K562 (cell line): ENCODE data around the gene MANBA. TPM values are rescaled to one million over a fixed set of nuclear protein-coding genes. Genes with fewer than 3 reads are reported as not detected.

Experiments
- ATAC-seq: fragments of 200-7000 bp; cut with Tn5 transposase; 3 replicates; pipeline ENCODE4 v1.9.1; 2020; ENCODE audit warnings: moderate library complexity
- BruUV-seq: library from RNA; stranded (reverse); fragments of 400-500 nt; replicated peaks from 2 replicates; lab custom pipeline; 2021; lab: Mats Ljungman, UMichigan
- CTCF ChIA-PET: fragments of 300-600 bp; formaldehyde crosslinking; extraction: SDS; loops from one replicate; lab custom pipeline; 2021; ENCODE audit warnings: low intra/inter-chr PET ratio; lab: Yijun Ruan, JAX
- POLR2A ChIA-PET: fragments of 300-600, 350-650 bp; sonication (Branson Sonifier 250); formaldehyde crosslinking; extraction: SDS; loops from one replicate; lab custom pipeline; 2021; ENCODE audit warnings: antibody characterized with exemption, inconsistent platforms; lab: Yijun Ruan, JAX
- DNase-seq, 4 experiments: peaks; one replicate each; pipeline versions ENCODE4 v3.0.0 to v3.0.0-alpha.2; 2011 to 2018; ENCODE audit warnings: low spot score in 3 of 4, mixed read lengths in 3 of 4; ENCODE audit errors: extremely low read depth in 1 of 4
- FAIRE-seq: peaks from 2 replicates; lab custom pipeline; 2011; peaks lifted over from hg19 to GRCh38; lab: Jason Lieb, UNC
- H2AFZ ChIP-seq: 2 replicates; pipeline ENCODE4 v1.6.0; 2011; ENCODE audit warnings: low read depth, low read length, control low read depth, inconsistent platforms
- H3K27ac ChIP-seq: fragments of 200-600 bp; 3 replicates; pipeline ENCODE4 v1.8.0; 2011; ENCODE audit warnings: low read depth, mild to moderate bottlenecking, control low read depth, inconsistent platforms, low read length, moderate library complexity, mixed read lengths; ENCODE audit errors: extremely low read depth
- H3K27me3 ChIP-seq, 2 experiments: fragments of 300-600 bp in 1 of 2; 2 replicates in 1 of 2; 3 replicates in 1 of 2; pipeline versions ENCODE4 v1.6.0 to v1.8.0; 2011; ENCODE audit warnings: inconsistent platforms in 2 of 2, low read length in 2 of 2, mild to moderate bottlenecking in 1 of 2, mixed read lengths in 1 of 2, moderate library complexity in 1 of 2; ENCODE audit not compliant: control insufficient read depth in 2 of 2, insufficient read depth in 2 of 2
- H3K36me3 ChIP-seq: fragments of 300-600 bp; 3 replicates; pipeline ENCODE4 v1.8.0; 2011; ENCODE audit warnings: mild to moderate bottlenecking, low read length, inconsistent platforms; ENCODE audit not compliant: control insufficient read depth, insufficient read depth
- H3K4me1 ChIP-seq, 2 experiments: fragments of 200-600 bp in 1 of 2; replicated peaks in 1 of 2; 2 replicates in 1 of 2; 3 replicates in 1 of 2; pipeline versions ENCODE4 v1.5.1 to v1.8.0; 2011; ENCODE audit warnings: inconsistent platforms in 2 of 2, low read length in 2 of 2, mild to moderate bottlenecking in 1 of 2, mixed read lengths in 1 of 2, moderate library complexity in 1 of 2; ENCODE audit not compliant: control insufficient read depth in 2 of 2, insufficient read depth in 2 of 2
- H3K4me2 ChIP-seq: 2 replicates; pipeline ENCODE4 v1.6.1; 2011; ENCODE audit warnings: low read length, control low read depth, inconsistent platforms, mixed read lengths; ENCODE audit not compliant: insufficient read depth
- H3K4me3 ChIP-seq: fragments of 200-600 bp; sonication (generic), shearing (Covaris generic); 2 replicates; pipeline ENCODE4 v1.5.1; 2016; ENCODE audit warnings: control low read depth, inconsistent platforms
- H3K79me2 ChIP-seq: fragments of 200-600 bp; 3 replicates; pipeline ENCODE4 v1.8.0; 2011; ENCODE audit warnings: low read length, inconsistent platforms; ENCODE audit not compliant: control insufficient read depth, insufficient read depth
- H3K9ac ChIP-seq, 2 experiments: 2 replicates each; pipeline versions ENCODE4 v1.6.0 to v1.6.1; 2011; ENCODE audit warnings: low read depth in 2 of 2, low read length in 2 of 2, control low read depth in 1 of 2, inconsistent platforms in 1 of 2, mild to moderate bottlenecking in 1 of 2, mixed read lengths in 1 of 2; ENCODE audit not compliant: insufficient read depth in 1 of 2
- H3K9me1 ChIP-seq: one replicate; pipeline ENCODE4 v1.6.0; 2011; ENCODE audit warnings: inconsistent platforms, mild to moderate bottlenecking, low read length, moderate library complexity; ENCODE audit not compliant: control insufficient read depth, insufficient read depth
- H3K9me3 ChIP-seq: replicated peaks from 2 replicates; pipeline ENCODE4 v1.5.1; 2011; ENCODE audit warnings: low read depth, low read length, inconsistent platforms; ENCODE audit not compliant: control insufficient read depth, insufficient read depth
- H4K20me1 ChIP-seq: replicated peaks from 2 replicates; pipeline ENCODE4 v1.6.1; 2011; ENCODE audit warnings: low read length, inconsistent platforms, mixed read lengths; ENCODE audit not compliant: control insufficient read depth, insufficient read depth
- ID3 ChIP-seq, 2 experiments: fragments of 250-450 bp in 1 of 2; fragments of 450-650 bp in 1 of 2; sonication (Bioruptor Pico) in 1 of 2; IDR thresholded peaks; 2 replicates each; pipeline versions ENCODE4 v1.6.1 to v1.8.0; 2016 to 2021; ENCODE audit warnings: mild to moderate bottlenecking in 2 of 2, moderate library complexity in 2 of 2, missing compliant biosample characterization in 1 of 2, missing genetic modification characterization in 1 of 2
- JUND ChIP-seq, 2 experiments: IDR thresholded peaks; 2 replicates in 1 of 2; 3 replicates in 1 of 2; pipeline ENCODE4 v1.6.1; 2011; ENCODE audit warnings: borderline replicate concordance in 2 of 2, low read depth in 2 of 2, low read length in 2 of 2, improper control_type of control experiment in 1 of 2, missing biosample characterization in 1 of 2, missing genetic modification characterization in 1 of 2, missing genetic modification reagents in 1 of 2
- MIER1 ChIP-seq: fragments of 450-650 bp; IDR thresholded peaks from 2 replicates; pipeline ENCODE4 v1.6.1; 2016; ENCODE audit warnings: antibody characterized with exemption, mild to moderate bottlenecking, low read depth
- NFIX ChIP-seq: fragments of 250-450 bp; sonication (Bioruptor Pico); IDR thresholded peaks from 2 replicates; pipeline ENCODE4 v1.4.0; 2020; ENCODE audit warnings: low read depth, mild to moderate bottlenecking, moderate library complexity
- NR4A1 ChIP-seq, 2 experiments: fragments of 250-450 bp in 1 of 2; fragments of 450-650 bp in 1 of 2; sonication (Bioruptor Pico) in 1 of 2; IDR thresholded peaks; 2 replicates each; pipeline versions ENCODE4 v1.4.0 to v1.6.1; 2016 to 2020; ENCODE audit warnings: mild to moderate bottlenecking in 2 of 2, missing compliant biosample characterization in 1 of 2, missing genetic modification characterization in 1 of 2, moderate library complexity in 1 of 2
- NRF1 ChIP-seq, 2 experiments: fragments of 450-650 bp; IDR thresholded peaks in 1 of 2; conservative IDR thresholded peaks in 1 of 2; 2 replicates each; pipeline ENCODE4 v1.6.1; 2014; ENCODE audit warnings: mild to moderate bottlenecking in 2 of 2
- PCBP2 ChIP-seq: fragments of 200-400 bp; formaldehyde crosslinking; IDR thresholded peaks from 2 replicates; pipeline ENCODE4 v1.6.1; 2018; ENCODE audit warnings: low read length, low read depth, mild to moderate bottlenecking, moderate library complexity; ENCODE audit not compliant: poor library complexity, severe bottlenecking
- PHF8 ChIP-seq: fragments of 200-600 bp; sonication (generic); IDR thresholded peaks from 2 replicates; pipeline ENCODE4 v1.6.1; 2012; ENCODE audit warnings: mixed run types, mild to moderate bottlenecking, inconsistent platforms, low read length, moderate library complexity, borderline replicate concordance
- XRCC3 ChIP-seq: fragments of 450-650 bp; IDR thresholded peaks from 2 replicates; pipeline ENCODE4 v1.6.1; 2017; ENCODE audit warnings: mild to moderate bottlenecking, moderate library complexity
- ZNF140 ChIP-seq: fragments of 250-450 bp; sonication (Bioruptor Pico); IDR thresholded peaks from 2 replicates; pipeline ENCODE4 v1.8.0; 2021; ENCODE audit warnings: moderate library complexity, mild to moderate bottlenecking, inconsistent platforms
- ZNF316 ChIP-seq: fragments of 450-650 bp; IDR thresholded peaks from 2 replicates; pipeline ENCODE4 v1.6.1; 2016
- ZNF644 ChIP-seq: fragments of 200-800 bp; sonication (Bioruptor generic); IDR thresholded peaks from 2 replicates; pipeline ENCODE4 v1.6.1; 2016; ENCODE audit warnings: low read depth, missing genetic modification characterization, missing compliant biosample characterization
- WGBS: fragments of 100-300 bp; shearing (Covaris generic); methylation state at CpG from one replicate; pipeline ENCODE4 v1.1.6; 2016; ENCODE audit warnings: low coverage, mixed read lengths; ENCODE audit not compliant: insufficient coverage; ENCODE audit errors: missing lambda C conversion rate; 5-methylcytosine and 5-hydroxymethylcytosine counted together
- in situ Hi-C: fragments of 300-500 bp; cut with MboI; formaldehyde crosslinking; loops from 4 replicates; pipeline ENCODE4 v1.15.0; 2018; ENCODE audit warnings: inconsistent platforms, mixed read lengths
- intact Hi-C: fragments of 100-400 bp; cut with micrococcal nuclease; formaldehyde crosslinking; loops from 2 replicates; pipeline ENCODE4 v1.14.2; 2022
- polyA plus RNA-seq, 8 experiments: library from polyadenylated mRNA; depleted of rRNA in 4 of 8; stranded (reverse) in 5 of 8; unstranded in 3 of 8; fragments of >200 nt; fragmentation: Nextera tagmentation in 2 of 8; fragmentation: Illumina TruSeq in 1 of 8; extraction: Ambion mirVana in 2 of 8; extraction: Trizol in 1 of 8; gene quantifications; 2 replicates each; pipeline versions ENCODE4 v1.2.1 to v1.2.3, GENCODE V29; 2011 to 2014; ENCODE audit warnings: inconsistent platforms in 1 of 8, missing spikeins in 1 of 8
- total RNA-seq, 7 experiments: library from RNA; depleted of rRNA in 6 of 7; stranded (reverse); fragments of >200 nt in 6 of 7; fragmentation: Illumina TruSeq in 2 of 7; extraction: Trizol in 2 of 7; gene quantifications; 2 replicates each; pipeline versions ENCODE4 v1.2.1 to v1.2.3, GENCODE V29; 2011 to 2021; ENCODE audit warnings: low replicate concordance in 1 of 7
- TF ChIP-seq, protein P1 (sequence below): fragments of 250-450 bp; sonication (Bioruptor Pico); IDR thresholded peaks from 2 replicates; pipeline ENCODE4 v1.8.0; 2022; ENCODE audit warnings: moderate library complexity, mild to moderate bottlenecking, inconsistent platforms

MANBA gene
- total and polyA plus RNA-seq, 9 of the 15 experiments (the other 6 are each of a cell fraction or from before 2014, with no cell fraction given) = 1.8 to 12.9 (median 7.7) TPM

DNA sequence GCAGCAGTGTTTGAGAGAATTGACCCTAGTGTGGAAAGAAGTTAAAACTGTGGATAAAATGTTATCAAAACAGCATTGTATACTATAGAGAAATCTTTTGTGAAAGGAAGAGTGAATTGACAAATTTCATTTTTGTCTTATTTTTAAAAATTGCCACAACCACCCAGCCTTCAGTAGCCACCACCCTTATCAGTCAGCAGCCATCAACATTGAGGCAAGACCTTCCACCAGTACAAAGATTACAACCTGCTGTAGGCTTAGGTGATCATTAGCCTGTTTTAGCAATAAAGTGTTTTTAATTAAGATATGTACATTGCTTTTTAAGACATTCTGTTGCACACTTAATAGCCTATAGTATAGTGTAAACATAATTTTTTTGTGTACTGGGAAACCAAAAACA, 168.5 kb downstream of the MANBA start:
- no peaks in the 10 kb centered on the region for H3K27me3 ChIP-seq
- H3K9me1 ChIP-seq = no peaks in the 10 kb centered on the region
- H3K36me3 ChIP-seq = peaks cover 17% of the 10 kb centered on the region; the same call in 2 of the 3 replicates
- POLR2A ChIA-PET = no interaction called here
- in situ Hi-C loops (no loop called here), intact Hi-C loops (no loop called here)
- no peaks in the 10 kb centered on the region for H3K9me3 ChIP-seq
- no peak overlapping the region for H3K27ac ChIP-seq
- TF ChIP-seq PCBP2 = no peak
- TF ChIP-seq ZNF644 (tag) = no peak
- TF ChIP-seq PHF8 = no peak
- TF ChIP-seq NR4A1 (CRISPR knock-in tag; IDR thresholded peaks at IDR 0.05) = no peak
- TF ChIP-seq NR4A1 (tag; IDR thresholded peaks at IDR 0.05) = no peak
- TF ChIP-seq NFIX (CRISPR knock-in tag) = no peak
- no peak overlapping the region for H2AFZ ChIP-seq
- H3K4me1 ChIP-seq = no peaks in the 10 kb centered on the region
- CTCF ChIA-PET = no interaction called here
- H4K20me1 ChIP-seq = no peaks in the 10 kb centered on the region
- no peak overlapping the region for H3K4me2 ChIP-seq
- FAIRE-seq (no peak), ATAC-seq (no peak), DNase-seq (no peak)
- BruUV-seq = no TSS peak
- no peak overlapping the region for H3K9ac ChIP-seq
- no peaks in the 10 kb centered on the region for H3K79me2 ChIP-seq
- no peak overlapping the region for H3K4me3 ChIP-seq

DNA sequence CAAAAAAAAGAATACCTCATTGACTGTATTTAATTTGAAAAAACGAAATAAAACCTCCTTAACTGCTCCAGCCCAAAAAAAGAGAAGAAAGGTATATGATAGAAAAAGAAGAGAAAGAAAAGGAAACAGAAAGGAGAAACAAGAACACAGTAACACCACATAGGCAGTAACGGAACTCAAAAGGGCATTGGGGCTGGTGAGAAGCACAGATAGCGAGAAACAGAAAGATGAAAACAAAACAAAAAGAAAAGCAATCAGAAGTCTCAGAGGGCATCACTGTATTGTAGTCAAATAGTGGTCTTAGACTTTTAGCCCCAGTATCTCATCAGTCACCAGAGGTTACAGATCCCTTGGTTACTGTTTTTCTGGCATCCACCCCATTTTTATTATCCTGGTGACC, 171.0 kb downstream of the MANBA start:
- no peaks in the 10 kb centered on the region for H3K79me2 ChIP-seq
- H4K20me1 ChIP-seq = no peaks in the 10 kb centered on the region
- DNase-seq (no peak), FAIRE-seq (no peak), ATAC-seq (no peak)
- H3K9me3 ChIP-seq = no peaks in the 10 kb centered on the region
- H3K27ac ChIP-seq = no peak overlapping the region
- 31% methylated on average over 3 of the region's 3 CpGs for WGBS
- intact Hi-C loops = no loop called here
- in situ Hi-C loops = no loop called here
- H3K4me1 ChIP-seq = no peaks in the 10 kb centered on the region
- H3K9ac ChIP-seq = no peak overlapping the region
- ChIA-PET POLR2A (no interaction called here), CTCF (no interaction called here)
- no peaks in the 10 kb centered on the region for H3K9me1 ChIP-seq
- no peak overlapping the region for H3K4me3 ChIP-seq
- no peaks in the 10 kb centered on the region for H3K27me3 ChIP-seq
- H3K4me2 ChIP-seq = no peak overlapping the region
- H2AFZ ChIP-seq = no peak overlapping the region
- no peaks in the 10 kb centered on the region for H3K36me3 ChIP-seq
- no TSS peak for BruUV-seq
- TF ChIP-seq, protein P1, sequence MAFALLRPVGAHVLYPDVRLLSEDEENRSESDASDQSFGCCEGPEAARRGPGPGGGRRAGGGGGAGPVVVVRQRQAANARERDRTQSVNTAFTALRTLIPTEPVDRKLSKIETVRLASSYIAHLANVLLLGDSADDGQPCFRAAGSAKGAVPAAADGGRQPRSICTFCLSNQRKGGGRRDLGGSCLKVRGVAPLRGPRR (CRISPR knock-in tag) = no peak
- TF ChIP-seq NRF1 (conservative IDR thresholded peaks at IDR 0.05 in 1 of 2, IDR thresholded peaks at IDR 0.05 in 1 of 2) (no peak), MIER1 (no peak), ID3 (CRISPR knock-in tag; IDR thresholded peaks at IDR 0.05) (no peak), ID3 (tag; IDR thresholded peaks at IDR 0.05) (no peak), ZNF140 (no peak), XRCC3 (no peak), ZNF316 (no peak), JUND (IDR thresholded peaks at IDR 0.05; ENCODE audit: borderline replicate concordance, low read depth, low read length) (no peak), JUND (tag; IDR thresholded peaks at IDR 0.05; ENCODE audit: borderline replicate concordance, low read depth, low read length) (no peak)
